Measurements from ENCODE around the gene SEMA3C. TPM values are rescaled to one million over a fixed set of nuclear protein-coding genes. Genes with fewer than 3 reads are reported as not detected.
A peak's percentile ranks its signal among the peaks of the same experiment; 100 is the strongest.

The SEMA3C gene
- total and polyA plus RNA-seq, 10 donors: 1.1 to 53.7 (median 13.0) TPM

GRCh38 chr7:80829527-80829926 lies 89.3 kb downstream of the SEMA3C start:
- Histone ChIP-seq H3K4me3 (peak overlapping the region in 1 of 8 donors; percentile 5), H3K4me1 (peaks cover 0 to 17% (median 3%) of the 10 kb centered on the region in 6 donors), H3K27me3 (replicated peaks in 1 of 7) (no peaks in the 10 kb centered on the region), H3K27ac (peak overlapping the region in 5 of 8 donors; percentile 19 to 78 (median 64)), H3K9me3 (no peaks in the 10 kb centered on the region), H3K36me3 (no peaks in the 10 kb centered on the region)
- 76 to 94% (median 82%) methylated on average over 3 of the region's 3 CpGs for whole genome bisulfite sequencing, 5 donors
- intact Hi-C loops (cut with DNase I; ENCODE audit: low total_unique reads): no loop called here
- TF ChIP-seq CTCF (IDR thresholded peaks at IDR 0.05 in 8 of 11, conservative IDR thresholded peaks at IDR 0.05 in 3 of 11) (no peak), POLR2A (IDR thresholded peaks at IDR 0.05) (no peak), POLR2AphosphoS5 (IDR thresholded peaks at IDR 0.05) (no peak)
- no peak for DNase-seq

- TF ChIP-seq POLR2A (IDR thresholded peaks at IDR 0.05): no peak
- TF ChIP-seq CTCF (IDR thresholded peaks at IDR 0.05 in 8 of 11, conservative IDR thresholded peaks at IDR 0.05 in 3 of 11): no peak
- TF ChIP-seq POLR2AphosphoS5 (IDR thresholded peaks at IDR 0.05): no peak
- no peaks in the 10 kb centered on the region for H3K36me3 ChIP-seq
- DNase-seq: no peak
- H3K9me3 ChIP-seq: no peaks in the 10 kb centered on the region
- H3K27me3 ChIP-seq (replicated peaks in 1 of 7): no peaks in the 10 kb centered on the region
- H3K4me3 ChIP-seq: no peak overlapping the region
- no peak overlapping the region for H3K27ac ChIP-seq
- 53 to 87% (median 78%) methylated on average over 1 of the region's 1 CpG for WGBS, 5 donors
- intact Hi-C loops (cut with DNase I; ENCODE audit: low total_unique reads): no loop called here
- H3K4me1 ChIP-seq: peaks cover 0 to 17% (median 3%) of the 10 kb centered on the region in 6 donors
These were observed 91.6 kb downstream of the SEMA3C start for GRCh38 chr7:80827239-80827633.

GRCh38 chr7:80826520-80827238 lies 92.2 kb downstream of the SEMA3C start:
- intact Hi-C loops (cut with DNase I; ENCODE audit: low total_unique reads): no loop called here
- whole genome bisulfite sequencing, 5 donors: 81 to 94% (median 87%) methylated on average over 3 of the region's 3 CpGs
- no peak for DNase-seq
- Histone ChIP-seq H3K36me3 (no peaks in the 10 kb centered on the region), H3K4me3 (no peak overlapping the region), H3K27ac (no peak overlapping the region), H3K9me3 (no peaks in the 10 kb centered on the region), H3K27me3 (replicated peaks in 1 of 7) (no peaks in the 10 kb centered on the region), H3K4me1 (peaks cover 0 to 17% (median 3%) of the 10 kb centered on the region in 6 donors)
- TF ChIP-seq CTCF (IDR thresholded peaks at IDR 0.05 in 8 of 11, conservative IDR thresholded peaks at IDR 0.05 in 3 of 11) (no peak), POLR2AphosphoS5 (IDR thresholded peaks at IDR 0.05) (no peak), POLR2A (IDR thresholded peaks at IDR 0.05) (no peak)

GRCh38 chr7:80825499-80825898 lies 93.4 kb downstream of the SEMA3C start:
- Histone ChIP-seq H3K4me3 (no peak overlapping the region), H3K27ac (no peak overlapping the region), H3K4me1 (peaks cover 0 to 12% (median 2%) of the 10 kb centered on the region in 6 donors), H3K27me3 (replicated peaks in 1 of 7) (no peaks in the 10 kb centered on the region), H3K9me3 (no peaks in the 10 kb centered on the region), H3K36me3 (no peaks in the 10 kb centered on the region)
- no peak for DNase-seq
- intact Hi-C loops (cut with DNase I; ENCODE audit: low total_unique reads): no loop called here
- 63 to 79% (median 68%) methylated on average over 3 of the region's 3 CpGs for WGBS, 5 donors
- TF ChIP-seq CTCF (IDR thresholded peaks at IDR 0.05 in 8 of 11, conservative IDR thresholded peaks at IDR 0.05 in 3 of 11): no peak
- no peak for TF ChIP-seq POLR2AphosphoS5 (IDR thresholded peaks at IDR 0.05)
- TF ChIP-seq POLR2A (IDR thresholded peaks at IDR 0.05): no peak

Data from spleen (tissue), 11 donors.